ENCODE data around the gene BRCC3. TPM values are rescaled to one million over a fixed set of nuclear protein-coding genes. Genes with fewer than 3 reads are reported as not detected.

The BRCC3 gene
- polyA plus RNA-seq, 4 donors: 14.3 to 29.8 (median 24.1) TPM

DNA sequence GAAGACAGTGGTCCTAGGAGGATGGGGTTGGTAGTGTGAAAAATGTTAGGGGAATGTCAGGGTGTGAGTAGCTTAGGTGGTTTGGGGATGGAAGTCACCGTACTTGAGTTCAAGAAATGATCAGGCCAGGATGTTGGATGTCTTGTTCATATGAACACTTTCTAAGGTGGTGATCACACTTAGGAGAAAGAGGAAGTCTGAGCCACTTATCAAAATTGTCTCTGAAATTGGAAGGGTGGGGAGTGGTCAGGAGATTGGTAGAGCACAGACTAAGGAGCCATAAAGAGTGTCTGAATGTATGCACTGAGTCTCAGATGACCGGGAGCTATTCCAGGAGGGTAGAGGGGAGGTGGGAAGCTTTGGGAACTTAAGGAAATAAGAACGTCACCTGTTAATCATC lies 17.7 kb upstream of the BRCC3 start:
- DNase-seq: no peak
- Histone ChIP-seq H3K4me3 (ENCODE audit: low read depth in 1 of 3, low read length in 3 of 3) (no peak overlapping the region), H3K27me3 (ENCODE audit: control insufficient read depth in 3 of 3, insufficient read depth in 3 of 3, low read length in 3 of 3) (no peaks in the 10 kb centered on the region), H3K27ac (ENCODE audit: low read depth in 1 of 3, low read length in 2 of 3) (no peak overlapping the region), H3K9me3 (ENCODE audit: control insufficient read depth in 2 of 2, insufficient read depth in 1 of 2, low read depth in 1 of 2, low read length in 1 of 2) (no peaks in the 10 kb centered on the region), H3K4me1 (ENCODE audit: control insufficient read depth in 3 of 3, insufficient read depth in 2 of 3, low read depth in 1 of 3, low read length in 2 of 3) (peaks cover 0 to 8% (median 0%) of the 10 kb centered on the region in 3 donors), H3K36me3 (ENCODE audit: control insufficient read depth in 3 of 3, insufficient read depth in 2 of 3, low read depth in 1 of 3, low read length in 3 of 3) (peaks cover 0 to 3% (median 2%) of the 10 kb centered on the region in 3 donors)
- no peak for FAIRE-seq
- WGBS, 3 donors: 70 to 97% (median 90%) methylated on average over 3 of the region's 3 CpGs

DNA sequence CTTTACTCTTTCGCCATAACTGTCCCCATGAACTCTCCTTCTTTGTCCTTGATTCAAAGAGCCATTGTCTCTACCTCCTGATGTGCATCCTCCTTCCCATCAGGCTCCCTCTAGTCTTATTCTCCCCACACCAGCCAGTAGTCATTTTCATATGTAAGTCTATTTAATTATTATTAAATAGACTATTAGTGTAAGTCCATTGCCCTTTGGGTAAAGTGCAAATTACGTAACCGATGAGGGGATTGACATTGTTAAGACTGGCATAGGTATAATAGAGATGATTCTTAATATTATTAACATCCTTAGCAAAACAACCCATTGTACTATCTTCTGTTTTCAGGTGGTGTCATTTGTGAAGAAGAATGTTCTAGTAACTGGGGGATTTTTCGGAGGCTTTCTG lies 17.1 kb upstream of the BRCC3 start:
- H3K27me3 ChIP-seq (ENCODE audit: control insufficient read depth in 3 of 3, insufficient read depth in 3 of 3, low read length in 3 of 3): no peaks in the 10 kb centered on the region
- 70 to 84% (median 82%) methylated on average over 4 of the region's 4 CpGs for WGBS, 3 donors
- H3K4me3 ChIP-seq (ENCODE audit: low read depth in 1 of 3, low read length in 3 of 3): no peak overlapping the region
- H3K4me1 ChIP-seq (ENCODE audit: control insufficient read depth in 3 of 3, insufficient read depth in 2 of 3, low read depth in 1 of 3, low read length in 2 of 3): peaks cover 0 to 8% (median 0%) of the 10 kb centered on the region in 3 donors
- H3K9me3 ChIP-seq (ENCODE audit: control insufficient read depth in 2 of 2, insufficient read depth in 1 of 2, low read depth in 1 of 2, low read length in 1 of 2): no peaks in the 10 kb centered on the region
- FAIRE-seq: no peak
- peaks cover 0 to 3% (median 2%) of the 10 kb centered on the region in 3 donors for H3K36me3 ChIP-seq (ENCODE audit: control insufficient read depth in 3 of 3, insufficient read depth in 2 of 3, low read depth in 1 of 3, low read length in 3 of 3)
- H3K27ac ChIP-seq (ENCODE audit: low read depth in 1 of 3, low read length in 2 of 3): no peak overlapping the region
- DNase-seq: no peak

DNA sequence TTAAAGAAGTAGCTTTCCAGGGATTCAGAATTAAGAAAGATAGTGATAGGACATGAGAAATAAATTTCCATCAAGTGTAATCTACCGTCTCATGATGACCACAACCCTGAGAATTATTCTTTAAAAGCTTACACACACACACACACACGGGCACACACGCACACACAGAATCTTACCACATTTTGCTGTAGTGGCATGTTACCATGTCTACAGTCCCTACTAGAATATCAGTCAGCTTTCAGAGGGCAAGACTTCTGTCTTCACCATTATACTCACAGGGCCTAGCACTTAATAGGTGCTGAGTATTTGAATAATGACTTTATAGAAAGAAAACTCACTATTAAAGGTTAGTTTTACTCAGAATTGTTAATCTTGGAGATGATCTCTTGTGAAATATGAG lies 15.8 kb upstream of the BRCC3 start:
- peaks cover 0 to 8% (median 0%) of the 10 kb centered on the region in 3 donors for H3K4me1 ChIP-seq (ENCODE audit: control insufficient read depth in 3 of 3, insufficient read depth in 2 of 3, low read depth in 1 of 3, low read length in 2 of 3)
- no peak overlapping the region for H3K4me3 ChIP-seq (ENCODE audit: low read depth in 1 of 3, low read length in 3 of 3)
- FAIRE-seq (no peak), DNase-seq (no peak)
- peaks cover 0 to 4% (median 3%) of the 10 kb centered on the region in 3 donors for H3K36me3 ChIP-seq (ENCODE audit: control insufficient read depth in 3 of 3, insufficient read depth in 2 of 3, low read depth in 1 of 3, low read length in 3 of 3)
- WGBS, 3 donors: 75 to 88% (median 88%) methylated on average over 3 of the region's 3 CpGs
- H3K9me3 ChIP-seq (ENCODE audit: control insufficient read depth in 2 of 2, insufficient read depth in 1 of 2, low read depth in 1 of 2, low read length in 1 of 2): no peaks in the 10 kb centered on the region
- no peaks in the 10 kb centered on the region for H3K27me3 ChIP-seq (ENCODE audit: control insufficient read depth in 3 of 3, insufficient read depth in 3 of 3, low read length in 3 of 3)
- no peak overlapping the region for H3K27ac ChIP-seq (ENCODE audit: low read depth in 1 of 3, low read length in 2 of 3)

DNA sequence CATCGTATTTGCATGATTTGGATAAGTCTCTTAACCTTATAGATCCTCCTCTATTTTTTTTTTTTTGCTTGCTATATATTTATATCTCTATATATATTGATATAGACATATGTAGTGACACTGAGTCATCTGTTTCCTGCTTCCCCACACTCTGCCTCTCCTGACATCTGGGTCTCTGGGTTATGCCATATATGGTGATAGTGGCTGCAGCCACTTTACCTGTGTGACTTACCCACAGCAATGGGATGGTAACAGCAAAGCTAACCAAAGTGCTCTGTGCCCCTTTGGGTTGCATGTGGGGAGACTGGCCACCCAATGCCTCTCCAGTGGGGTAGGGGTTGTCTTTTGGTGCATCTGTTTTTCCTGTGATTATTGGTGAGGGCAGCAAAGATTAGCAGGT lies 14.8 kb upstream of the BRCC3 start:
- WGBS, 3 donors: 65 to 90% (median 85%) methylated on average over 1 of the region's 1 CpG
- DNase-seq: no peak
- no peaks in the 10 kb centered on the region for H3K27me3 ChIP-seq (ENCODE audit: control insufficient read depth in 3 of 3, insufficient read depth in 3 of 3, low read length in 3 of 3)
- H3K4me3 ChIP-seq (ENCODE audit: low read depth in 1 of 3, low read length in 3 of 3): no peak overlapping the region
- H3K9me3 ChIP-seq (ENCODE audit: control insufficient read depth in 2 of 2, insufficient read depth in 1 of 2, low read depth in 1 of 2, low read length in 1 of 2): no peaks in the 10 kb centered on the region
- FAIRE-seq: no peak
- peak overlapping the region in 1 of 3 donors; percentile 40 for H3K27ac ChIP-seq (ENCODE audit: low read depth in 1 of 3, low read length in 2 of 3)
- H3K4me1 ChIP-seq (ENCODE audit: control insufficient read depth in 3 of 3, insufficient read depth in 2 of 3, low read depth in 1 of 3, low read length in 2 of 3): peaks cover 0 to 8% (median 0%) of the 10 kb centered on the region in 3 donors
- H3K36me3 ChIP-seq (ENCODE audit: control insufficient read depth in 3 of 3, insufficient read depth in 2 of 3, low read depth in 1 of 3, low read length in 3 of 3): peaks cover 0 to 6% (median 3%) of the 10 kb centered on the region in 3 donors

DNA sequence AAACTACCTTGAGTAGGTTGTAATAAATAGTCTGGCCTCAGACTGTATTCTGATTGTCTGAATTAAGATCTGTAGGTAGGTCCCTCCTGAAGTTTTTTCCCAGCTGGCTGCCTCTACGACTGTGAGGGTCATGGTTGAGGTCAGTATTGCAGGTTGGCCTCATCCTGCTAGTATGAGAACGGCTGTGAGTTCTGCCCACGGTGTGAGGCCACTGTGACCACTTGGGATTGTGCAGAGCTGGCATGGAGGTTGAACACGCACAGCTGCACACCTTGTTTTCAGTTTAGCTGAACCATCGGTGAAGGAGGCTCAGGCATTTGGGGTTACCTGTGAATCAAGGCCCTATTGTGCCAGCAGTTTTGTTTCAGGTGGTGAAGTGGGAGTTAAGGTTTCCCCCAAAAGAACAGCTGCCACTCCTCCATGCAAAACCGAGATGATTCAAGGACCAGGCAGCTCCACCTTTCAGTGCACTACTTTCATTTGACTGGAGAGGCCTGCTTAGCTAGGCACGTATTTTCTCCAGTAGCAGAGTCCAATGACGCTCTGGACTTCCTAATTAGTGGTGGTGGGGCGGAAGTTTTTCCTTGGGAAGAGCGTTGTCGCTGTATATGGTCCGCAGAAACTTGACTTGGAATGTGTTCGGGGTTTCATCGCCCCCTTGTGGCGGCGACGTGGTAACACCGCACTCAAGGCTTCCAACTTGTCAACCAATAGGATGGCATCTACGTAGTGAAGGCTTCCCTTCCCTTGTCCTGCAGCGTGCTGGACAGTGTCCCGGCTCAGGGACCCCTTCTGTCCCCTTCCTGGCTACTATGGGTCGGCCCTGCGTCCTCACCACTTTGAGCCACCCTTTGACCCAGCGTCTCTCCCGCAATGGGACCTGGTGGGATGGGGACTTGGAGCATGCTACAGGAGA lies 14.2 kb upstream of the BRCC3 start:
- FAIRE-seq: no peak
- peak; percentile 83 to 85 for DNase-seq
- no peak overlapping the region for H3K4me3 ChIP-seq (ENCODE audit: low read depth in 1 of 3, low read length in 3 of 3)
- no peaks in the 10 kb centered on the region for H3K9me3 ChIP-seq (ENCODE audit: control insufficient read depth in 2 of 2, insufficient read depth in 1 of 2, low read depth in 1 of 2, low read length in 1 of 2)
- H3K4me1 ChIP-seq (ENCODE audit: control insufficient read depth in 3 of 3, insufficient read depth in 2 of 3, low read depth in 1 of 3, low read length in 2 of 3): peaks cover 0 to 8% (median 0%) of the 10 kb centered on the region in 3 donors
- peaks cover 0 to 6% (median 0%) of the 10 kb centered on the region in 3 donors for H3K36me3 ChIP-seq (ENCODE audit: control insufficient read depth in 3 of 3, insufficient read depth in 2 of 3, low read depth in 1 of 3, low read length in 3 of 3)
- H3K27ac ChIP-seq (ENCODE audit: low read depth in 1 of 3, low read length in 2 of 3): peak overlapping the region; percentile 26 to 48 (median 40)
- no peaks in the 10 kb centered on the region for H3K27me3 ChIP-seq (ENCODE audit: control insufficient read depth in 3 of 3, insufficient read depth in 3 of 3, low read length in 3 of 3)
- 13 to 27% (median 14%) methylated on average over 23 to 25 of the region's 25 CpGs for WGBS, 3 donors

DNA sequence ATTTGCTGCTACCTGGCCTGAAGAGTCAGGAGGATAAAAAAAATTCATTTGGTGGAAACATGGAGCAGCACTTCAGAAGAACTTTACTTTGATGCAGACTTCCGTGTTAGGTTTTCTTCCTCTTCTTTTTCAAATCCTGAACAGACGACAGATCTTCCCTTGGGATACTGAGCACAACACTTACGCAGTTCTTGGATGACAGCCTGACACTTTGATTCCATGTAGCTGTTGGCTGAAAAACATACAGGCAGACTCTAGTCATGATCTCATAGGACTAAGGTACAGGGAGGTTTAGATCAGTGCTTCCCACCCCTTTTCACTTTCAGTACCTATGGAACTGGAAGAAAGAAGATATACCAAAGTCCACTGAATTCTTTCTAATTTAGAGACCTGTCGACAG lies 9.5 kb upstream of the BRCC3 start:
- H3K9me3 ChIP-seq (ENCODE audit: control insufficient read depth in 2 of 2, insufficient read depth in 1 of 2, low read depth in 1 of 2, low read length in 1 of 2): no peaks in the 10 kb centered on the region
- no peak overlapping the region for H3K27ac ChIP-seq (ENCODE audit: low read depth in 1 of 3, low read length in 2 of 3)
- WGBS, 3 donors: 82 to 89% (median 84%) methylated on average over 4 of the region's 4 CpGs
- no peaks in the 10 kb centered on the region for H3K27me3 ChIP-seq (ENCODE audit: control insufficient read depth in 3 of 3, insufficient read depth in 3 of 3, low read length in 3 of 3)
- peaks cover 0 to 5% (median 0%) of the 10 kb centered on the region in 3 donors for H3K4me1 ChIP-seq (ENCODE audit: control insufficient read depth in 3 of 3, insufficient read depth in 2 of 3, low read depth in 1 of 3, low read length in 2 of 3)
- H3K4me3 ChIP-seq (ENCODE audit: low read depth in 1 of 3, low read length in 3 of 3): no peak overlapping the region
- peaks cover 0 to 4% (median 0%) of the 10 kb centered on the region in 3 donors for H3K36me3 ChIP-seq (ENCODE audit: control insufficient read depth in 3 of 3, insufficient read depth in 2 of 3, low read depth in 1 of 3, low read length in 3 of 3)
- DNase-seq (no peak), FAIRE-seq (no peak)

DNA sequence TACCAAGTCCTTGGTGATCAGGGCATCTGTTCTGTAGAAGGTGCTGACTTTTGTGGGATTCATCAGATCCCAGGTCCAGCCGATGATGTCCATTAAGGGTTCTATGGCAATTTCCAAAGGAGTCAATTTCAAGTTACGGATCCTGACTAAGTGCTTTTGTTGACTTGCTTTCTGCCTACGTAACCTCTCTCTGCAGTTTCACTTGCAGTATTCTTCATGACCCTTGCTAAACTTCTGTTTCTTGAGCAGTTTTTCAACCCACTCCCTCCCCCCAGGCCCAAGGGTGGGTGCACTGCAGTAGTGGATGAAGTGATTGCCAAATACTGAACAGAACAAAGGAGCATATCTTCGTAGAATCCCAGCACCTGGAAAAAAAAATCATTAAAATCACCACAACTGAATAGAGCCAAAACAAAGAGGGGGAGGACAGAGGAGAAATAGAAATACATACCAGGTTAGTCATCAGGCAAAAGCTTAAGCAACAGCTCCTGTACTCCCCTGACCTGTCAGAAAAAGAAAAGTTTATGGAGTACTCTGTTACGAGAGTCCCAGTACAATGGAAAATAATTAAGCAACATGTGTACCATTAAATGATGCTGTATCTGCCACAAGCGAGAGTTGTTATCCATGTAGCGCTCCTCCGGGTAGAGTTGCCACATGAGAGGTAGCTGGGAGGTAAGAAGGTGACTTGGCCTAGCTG lies 6.1 kb upstream of the BRCC3 start:
- FAIRE-seq (peak; percentile 5), DNase-seq (no peak)
- H3K36me3 ChIP-seq (ENCODE audit: control insufficient read depth in 3 of 3, insufficient read depth in 2 of 3, low read depth in 1 of 3, low read length in 3 of 3): peaks cover 0 to 2% (median 0%) of the 10 kb centered on the region in 3 donors
- H3K4me1 ChIP-seq (ENCODE audit: control insufficient read depth in 3 of 3, insufficient read depth in 2 of 3, low read depth in 1 of 3, low read length in 2 of 3): no peaks in the 10 kb centered on the region
- H3K9me3 ChIP-seq (ENCODE audit: control insufficient read depth in 2 of 2, insufficient read depth in 1 of 2, low read depth in 1 of 2, low read length in 1 of 2): no peaks in the 10 kb centered on the region
- no peak overlapping the region for H3K4me3 ChIP-seq (ENCODE audit: low read depth in 1 of 3, low read length in 3 of 3)
- H3K27ac ChIP-seq (ENCODE audit: low read depth in 1 of 3, low read length in 2 of 3): no peak overlapping the region
- 82 to 92% (median 91%) methylated on average over 8 of the region's 8 CpGs for WGBS, 3 donors
- H3K27me3 ChIP-seq (ENCODE audit: control insufficient read depth in 3 of 3, insufficient read depth in 3 of 3, low read length in 3 of 3): no peaks in the 10 kb centered on the region

DNA sequence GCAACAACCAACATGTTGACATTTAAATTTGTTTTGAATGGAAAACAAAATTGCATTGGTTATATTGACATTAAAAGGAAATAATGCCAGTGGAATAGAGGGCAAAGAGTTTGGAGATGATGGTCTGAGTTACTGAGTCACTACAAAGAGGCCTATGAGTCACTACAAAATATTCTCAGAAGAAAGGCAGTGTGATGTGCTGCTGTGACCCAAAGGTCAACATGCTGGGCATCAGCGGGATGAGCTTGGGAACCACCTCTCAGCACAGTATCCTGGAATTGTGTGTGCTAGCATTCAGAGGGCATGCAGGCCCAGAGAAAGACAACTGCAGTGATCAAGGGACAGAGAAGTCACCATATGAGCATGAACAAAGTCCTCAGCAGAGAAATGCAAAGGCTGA lies 3.1 kb upstream of the BRCC3 start:
- Histone ChIP-seq H3K36me3 (ENCODE audit: control insufficient read depth in 3 of 3, insufficient read depth in 2 of 3, low read depth in 1 of 3, low read length in 3 of 3) (no peaks in the 10 kb centered on the region), H3K27ac (ENCODE audit: low read depth in 1 of 3, low read length in 2 of 3) (no peak overlapping the region), H3K4me3 (ENCODE audit: low read depth in 1 of 3, low read length in 3 of 3) (no peak overlapping the region), H3K4me1 (ENCODE audit: control insufficient read depth in 3 of 3, insufficient read depth in 2 of 3, low read depth in 1 of 3, low read length in 2 of 3) (no peaks in the 10 kb centered on the region), H3K9me3 (ENCODE audit: control insufficient read depth in 2 of 2, insufficient read depth in 1 of 2, low read depth in 1 of 2, low read length in 1 of 2) (no peaks in the 10 kb centered on the region), H3K27me3 (ENCODE audit: control insufficient read depth in 3 of 3, insufficient read depth in 3 of 3, low read length in 3 of 3) (no peaks in the 10 kb centered on the region)
- no peak for DNase-seq
- 59 to 82% (median 59%) methylated on average over 1 of the region's 1 CpG for WGBS, 3 donors
- no peak for FAIRE-seq

All from small intestine (tissue), 7 donors.